Tibial artery (tissue), 4 donors: ENCODE measurements around the gene SAMD7.

Experiments used
- DNase-seq, 2 donors: peaks; one replicate each; pipeline ENCODE4 v3.0.0-alpha.2; 2019
- H3K27ac ChIP-seq, 2 donors: fragments of 200-600 bp; sonication (generic) in 1 of 2; 1 replicate in 1 of 2; 2 replicates in 1 of 2; pipeline ENCODE4 v1.5.1; 2018 to 2019; ENCODE audit warnings: mild to moderate bottlenecking in 1 of 2
- H3K27me3 ChIP-seq, 2 donors: fragments of 200-600 bp; sonication (generic) in 1 of 2; one replicate each; pipeline versions ENCODE4 v1.5.1 to v1.6.0; 2016 to 2019
- H3K36me3 ChIP-seq, 3 donors: fragments of 200-600 bp; sonication (generic) in 2 of 3; one replicate each; pipeline ENCODE4 v1.5.1; 2016 to 2019; ENCODE audit warnings: mild to moderate bottlenecking in 2 of 3
- H3K4me1 ChIP-seq, 4 donors: fragments of 200-600 bp; sonication (generic) in 2 of 4; 1 replicate in 3 of 4; 2 replicates in 1 of 4; pipeline ENCODE4 v1.5.1; 2016 to 2019
- H3K4me3 ChIP-seq, 2 donors: fragments of 200-600 bp; sonication (generic) in 1 of 2; 1 replicate in 1 of 2; 2 replicates in 1 of 2; pipeline ENCODE4 v1.5.1; 2018 to 2019; ENCODE audit warnings: mild to moderate bottlenecking in 2 of 2
- H3K9me3 ChIP-seq, 3 donors: fragments of 200-600 bp; sonication (generic) in 1 of 3; one replicate each; pipeline ENCODE4 v1.5.1; 2016 to 2019
- CTCF ChIP-seq, 2 experiments: fragments of 200-600 bp in 1 of 2; fragments of 450-650 bp in 1 of 2; IDR thresholded peaks; one replicate each; pipeline ENCODE4 v1.5.1; 2017 to 2019; ENCODE audit warnings: antibody characterized with exemption in 2 of 2, mild to moderate bottlenecking in 1 of 2, moderate library complexity in 1 of 2
- intact Hi-C: fragments of 100-400 bp; cut with DNase I; formaldehyde crosslinking; loops from one replicate; pipeline ENCODE4 v1.15.0; 2023; ENCODE audit warnings: low total_unique reads

SAMD7 gene

GRCh38 chr3:169911272-169911671 is at the start of gene SAMD7:
Gene SAMD7 (plus strand): TSS chr3:169911572. CDS start chr3:169919499, 7,927 bp downstream.
- DNase-seq, result no peak
- intact Hi-C loops, result no loop called here

GRCh38 chr3:169861871-169862270 is 49.5 kb upstream of the SAMD7 start:
- DNase-seq, result no peak
- no peaks in the 10 kb centered on the region for H3K27me3 ChIP-seq
- H3K4me1 ChIP-seq, result peaks cover 0 to 4% (median 0%) of the 10 kb centered on the region in 4 donors
- TF ChIP-seq CTCF (IDR thresholded peaks at IDR 0.05), result no peak
- H3K9me3 ChIP-seq, result no peaks in the 10 kb centered on the region
- no peak overlapping the region for H3K27ac ChIP-seq
- H3K4me3 ChIP-seq, result no peak overlapping the region
- intact Hi-C loops, result loop anchor here (10.0 kb wide), 1 partner anchor 103 kb away; the partner anchor contains the start of gene SEC62
- no peaks in the 10 kb centered on the region for H3K36me3 ChIP-seq

More at GRCh38 chr3:169911272-169911671, at the start of gene SAMD7:
- Histone ChIP-seq H3K9me3 (no peaks in the 10 kb centered on the region), H3K4me3 (no peak within 1 kb of the TSS), H3K36me3 (no peaks in the 10 kb centered on the region), H3K27ac (no peak within 1 kb of the TSS), H3K4me1 (no peaks in the 10 kb centered on the region), H3K27me3 (no peaks in the 10 kb centered on the region)
- no peak for TF ChIP-seq CTCF (IDR thresholded peaks at IDR 0.05)

GRCh38 chr3:169863458-169863899 is 47.9 kb upstream of the SAMD7 start:
- peaks cover 0 to 4% (median 0%) of the 10 kb centered on the region in 4 donors for H3K4me1 ChIP-seq
- H3K36me3 ChIP-seq, result no peaks in the 10 kb centered on the region
- peak; percentile 64 to 70 for DNase-seq
- no peak overlapping the region for H3K27ac ChIP-seq
- TF ChIP-seq CTCF (IDR thresholded peaks at IDR 0.05), result peak; percentile 74 to 84
- H3K9me3 ChIP-seq, result no peaks in the 10 kb centered on the region
- intact Hi-C loops, result loop anchor here (10.0 kb wide), 1 partner anchor 101 kb away; the partner anchor contains the start of gene SEC62
- H3K27me3 ChIP-seq, result no peaks in the 10 kb centered on the region
- H3K4me3 ChIP-seq, result no peak overlapping the region

GRCh38 chr3:169864270-169864669 is 47.1 kb upstream of the SAMD7 start:
- no peak for TF ChIP-seq CTCF (IDR thresholded peaks at IDR 0.05)
- Histone ChIP-seq H3K4me1 (peaks cover 0 to 4% (median 0%) of the 10 kb centered on the region in 4 donors), H3K27ac (no peak overlapping the region), H3K27me3 (no peaks in the 10 kb centered on the region), H3K4me3 (no peak overlapping the region), H3K36me3 (no peaks in the 10 kb centered on the region), H3K9me3 (no peaks in the 10 kb centered on the region)
- no peak for DNase-seq
- intact Hi-C loops, result loop anchor here (10.0 kb wide), 1 partner anchor 101 kb away; the partner anchor contains the start of gene SEC62

GRCh38 chr3:169865176-169865767 is 46.1 kb upstream of the SAMD7 start:
- H3K36me3 ChIP-seq, result no peaks in the 10 kb centered on the region
- TF ChIP-seq CTCF (IDR thresholded peaks at IDR 0.05), result no peak
- peaks cover 0 to 4% (median 0%) of the 10 kb centered on the region in 4 donors for H3K4me1 ChIP-seq
- intact Hi-C loops, result loop anchor here (10.0 kb wide), 1 partner anchor 100 kb away; the partner anchor contains the start of gene SEC62
- no peak overlapping the region for H3K27ac ChIP-seq
- H3K9me3 ChIP-seq, result no peaks in the 10 kb centered on the region
- DNase-seq, result no peak
- H3K4me3 ChIP-seq, result no peak overlapping the region
- no peaks in the 10 kb centered on the region for H3K27me3 ChIP-seq
